Hematopoietic multipotent progenitor cell treated with erythropoietin and hydrocortisone succinate and interleukin-3 and kit ligand, for 8 days (in vitro differentiated cells): ENCODE measurements around the gene PDIA5.

Experiments
- DNase-seq: peaks from one replicate; pipeline ENCODE4 v3.0.0-alpha.2; 2015

PDIA5 gene

GRCh38 chr3:123072564-123072963, 5.7 kb downstream of the PDIA5 start:
- DNase-seq: no peak

DNA sequence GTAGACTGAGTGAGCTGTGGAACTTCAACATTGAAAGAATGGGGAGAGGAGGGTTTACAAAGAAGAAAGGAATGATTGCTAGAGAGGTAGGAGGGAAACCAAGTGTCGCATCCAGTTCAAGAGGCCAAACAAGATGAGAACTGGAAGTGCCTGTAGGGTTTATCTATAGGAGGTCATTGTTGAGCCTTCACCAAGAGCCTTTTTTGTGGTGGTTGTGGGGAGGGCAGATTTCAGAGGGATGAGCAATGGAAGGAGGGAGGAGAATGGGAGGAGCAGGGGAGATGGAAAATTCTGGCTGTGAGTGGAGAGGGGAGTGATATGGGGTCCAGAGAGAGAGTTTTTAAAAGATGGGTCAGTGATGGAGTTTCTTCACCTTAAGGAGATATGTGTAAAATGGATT, 8.5 kb downstream of the PDIA5 start:
- no peak for DNase-seq

GRCh38 chr3:123076112-123076495, 9.3 kb downstream of the PDIA5 start:
- no peak for DNase-seq

DNA sequence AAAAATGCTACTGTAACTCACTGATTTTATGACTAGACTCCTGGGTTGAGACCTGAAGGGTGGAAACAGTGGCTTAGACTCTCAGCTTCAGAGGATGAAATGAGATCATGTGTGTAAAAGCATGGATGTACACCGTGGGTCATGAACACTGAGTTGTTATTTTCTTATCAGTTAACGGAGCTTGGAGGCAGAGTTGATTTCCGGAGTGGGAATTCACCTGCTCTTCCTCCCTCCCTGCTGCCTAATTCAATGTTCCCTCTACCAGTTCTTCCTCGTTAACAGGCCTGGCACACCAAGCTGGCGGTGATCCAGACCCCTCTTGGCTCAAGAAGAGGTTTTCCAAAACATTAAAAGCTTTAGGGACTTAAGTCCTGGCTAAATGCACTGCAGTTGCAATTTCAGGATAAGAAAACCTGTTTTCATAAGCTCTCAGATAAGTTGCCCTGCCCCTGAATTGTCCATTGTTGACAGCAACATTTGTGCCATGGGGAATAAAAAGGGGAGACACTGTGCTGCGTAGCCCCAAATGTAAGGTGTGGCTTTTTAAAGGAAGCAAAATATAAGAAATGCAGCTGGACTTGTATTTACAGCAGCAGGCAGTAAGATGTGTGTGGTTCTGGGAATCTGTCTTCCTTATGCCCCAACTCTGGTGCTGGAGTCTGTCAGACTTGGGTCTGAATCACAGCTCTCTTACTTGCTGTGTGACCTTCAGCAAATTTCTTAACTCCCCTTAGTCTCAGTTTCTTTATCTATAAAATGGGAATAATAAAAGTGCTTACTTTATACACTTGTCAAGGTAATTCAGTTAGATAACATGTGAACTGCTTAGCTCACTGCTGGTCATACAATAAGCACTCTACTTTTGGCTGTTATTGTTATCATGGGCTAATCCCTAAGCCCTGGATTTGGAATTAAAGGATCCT, 9.9 kb downstream of the PDIA5 start:
- DNase-seq: peak; percentile 48

DNA sequence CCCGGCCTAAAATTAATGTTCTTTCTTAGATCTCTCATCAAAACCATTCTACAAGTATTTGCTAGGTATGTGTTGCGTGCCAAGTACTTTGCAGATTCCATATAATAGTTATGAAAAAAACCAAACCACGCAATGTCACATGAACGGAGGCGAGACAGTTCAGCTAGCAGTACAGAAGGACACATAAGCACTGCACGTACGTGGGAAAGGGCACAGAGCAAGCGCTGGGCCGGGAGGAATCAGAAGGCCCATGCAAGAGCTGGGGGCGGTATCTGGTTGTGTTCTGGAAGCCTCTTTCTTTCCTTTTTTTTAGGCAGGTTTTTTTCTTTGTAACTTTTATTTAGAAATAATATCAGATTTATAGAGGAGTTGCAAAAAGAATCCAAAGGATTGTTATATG, 11.3 kb downstream of the PDIA5 start:
- no peak for DNase-seq

DNA sequence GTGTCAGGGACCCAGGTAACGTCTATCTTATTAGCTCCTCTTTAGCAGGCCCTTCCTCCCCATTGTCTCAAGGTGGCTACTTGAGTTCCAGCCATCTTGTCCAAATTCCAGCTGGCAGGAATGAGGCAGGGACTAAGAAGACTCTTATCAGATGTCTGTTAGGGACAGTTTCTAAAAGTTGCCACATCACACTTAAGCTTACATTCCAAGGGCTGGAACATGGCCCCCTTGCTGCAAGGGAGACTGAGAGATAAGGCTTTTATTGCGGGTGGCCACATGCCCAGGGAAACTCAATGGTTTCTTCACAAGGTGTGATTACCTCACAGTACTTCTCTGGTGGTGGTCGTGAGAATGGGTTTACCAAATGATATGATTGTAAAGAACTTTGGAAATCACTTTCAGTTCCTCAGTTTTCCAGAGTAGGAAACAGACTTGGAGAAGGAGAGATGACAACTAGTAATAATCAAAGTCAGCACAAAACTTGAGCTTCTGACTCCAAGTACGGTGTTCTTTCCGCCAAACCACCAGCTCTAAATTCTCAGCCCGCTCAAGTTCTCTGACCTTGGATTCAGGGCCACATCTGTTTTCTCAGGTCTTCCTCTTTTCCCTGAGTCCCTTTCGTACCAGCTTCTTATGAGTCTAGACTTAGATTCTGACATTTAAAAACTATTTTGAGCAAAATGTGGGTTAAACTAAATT, 14.2 kb downstream of the PDIA5 start:
- peak; percentile 78 for DNase-seq

DNA sequence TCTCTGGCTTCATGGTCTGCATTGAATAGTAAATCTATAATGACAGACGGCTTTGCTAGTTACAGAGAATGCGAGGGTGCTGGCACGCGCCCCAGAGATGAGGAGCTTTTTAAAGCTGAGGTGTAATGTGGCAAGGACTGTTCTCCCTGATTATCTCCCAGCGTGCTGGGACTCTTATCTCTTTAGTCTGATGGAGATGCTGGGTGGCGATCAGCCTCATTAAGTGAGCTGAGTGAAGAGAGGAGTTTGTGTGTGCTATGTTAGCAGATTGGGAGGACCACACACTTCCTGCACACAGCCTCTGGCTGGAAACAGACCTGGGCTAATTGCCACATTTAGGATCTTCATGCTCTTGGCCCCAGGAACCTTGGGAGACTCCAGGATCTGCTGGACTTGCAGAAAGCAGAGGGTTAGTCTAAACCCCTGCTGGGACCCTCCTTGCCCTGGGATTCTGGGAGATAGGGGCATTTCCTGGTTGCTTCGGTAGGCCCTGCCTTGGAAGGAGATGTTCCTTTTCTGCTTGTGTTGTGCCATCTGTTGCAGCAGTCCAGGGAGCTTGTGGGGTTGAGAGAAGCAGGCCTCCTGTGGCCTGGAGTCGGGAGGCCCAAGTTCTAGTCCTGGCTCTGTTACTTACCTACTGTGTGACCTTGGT, 15.0 kb downstream of the PDIA5 start:
- DNase-seq: peak; percentile 62

DNA sequence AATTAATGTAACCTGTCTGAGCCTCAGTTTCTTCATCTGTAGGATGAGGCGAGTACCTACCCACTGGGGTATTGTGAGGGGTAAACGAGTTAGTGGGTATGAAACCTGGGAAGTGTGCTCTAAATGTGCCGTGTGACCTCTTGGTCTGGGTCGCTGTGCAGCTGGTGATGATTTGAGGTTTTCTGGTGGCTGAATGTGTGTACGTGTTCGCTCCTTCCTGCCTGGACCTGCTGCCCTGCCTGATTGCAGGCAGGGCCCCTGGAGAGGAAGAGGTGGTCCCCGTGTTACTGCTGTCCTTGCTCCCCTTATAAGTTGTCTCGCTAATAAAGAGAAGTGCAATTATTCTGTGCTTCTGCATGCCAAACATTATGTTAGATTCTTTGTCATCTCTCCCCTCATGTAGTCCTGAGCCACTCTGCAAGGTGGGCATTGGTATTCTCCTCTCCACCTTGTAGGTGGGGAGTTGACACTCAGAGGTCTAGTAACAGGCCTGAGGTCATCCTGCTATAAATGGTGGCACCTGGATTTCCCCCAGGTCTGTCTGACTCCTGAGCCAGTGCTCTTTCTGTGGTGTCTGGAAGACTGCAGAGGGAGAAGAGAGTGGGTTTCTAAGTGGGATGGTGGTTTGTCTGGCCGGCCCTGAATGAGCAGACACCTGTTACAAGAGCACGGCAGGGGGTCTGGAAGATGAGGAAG, 15.7 kb downstream of the PDIA5 start:
- DNase-seq: no peak

GRCh38 chr3:123083383-123084124, 16.7 kb downstream of the PDIA5 start:
- no peak for DNase-seq

DNA sequence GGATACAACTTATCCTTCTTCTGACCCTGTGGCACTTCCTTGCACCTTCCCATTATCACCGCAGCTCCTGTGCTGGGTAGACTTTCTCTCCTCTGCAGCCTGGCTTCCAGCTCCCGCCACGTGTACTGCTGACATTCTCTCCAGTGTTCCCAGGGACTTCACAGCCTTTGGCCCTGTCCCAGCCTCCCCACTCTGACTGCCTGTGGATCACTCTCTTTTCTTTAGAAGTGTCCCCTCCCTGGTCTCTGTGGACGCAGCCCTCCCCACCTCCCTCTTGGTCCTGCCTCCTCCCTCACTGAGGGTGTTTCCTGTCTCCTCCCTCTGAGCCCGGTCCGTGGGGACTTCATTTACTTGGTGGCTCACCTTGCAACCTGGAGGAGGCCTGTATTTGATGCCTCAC, 17.4 kb downstream of the PDIA5 start:
- no peak for DNase-seq

GRCh38 chr3:123084738-123085237, 18.0 kb downstream of the PDIA5 start:
- no peak for DNase-seq

- DNase-seq: no peak
These were observed 18.6 kb downstream of the PDIA5 start for GRCh38 chr3:123085293-123085931.

DNA sequence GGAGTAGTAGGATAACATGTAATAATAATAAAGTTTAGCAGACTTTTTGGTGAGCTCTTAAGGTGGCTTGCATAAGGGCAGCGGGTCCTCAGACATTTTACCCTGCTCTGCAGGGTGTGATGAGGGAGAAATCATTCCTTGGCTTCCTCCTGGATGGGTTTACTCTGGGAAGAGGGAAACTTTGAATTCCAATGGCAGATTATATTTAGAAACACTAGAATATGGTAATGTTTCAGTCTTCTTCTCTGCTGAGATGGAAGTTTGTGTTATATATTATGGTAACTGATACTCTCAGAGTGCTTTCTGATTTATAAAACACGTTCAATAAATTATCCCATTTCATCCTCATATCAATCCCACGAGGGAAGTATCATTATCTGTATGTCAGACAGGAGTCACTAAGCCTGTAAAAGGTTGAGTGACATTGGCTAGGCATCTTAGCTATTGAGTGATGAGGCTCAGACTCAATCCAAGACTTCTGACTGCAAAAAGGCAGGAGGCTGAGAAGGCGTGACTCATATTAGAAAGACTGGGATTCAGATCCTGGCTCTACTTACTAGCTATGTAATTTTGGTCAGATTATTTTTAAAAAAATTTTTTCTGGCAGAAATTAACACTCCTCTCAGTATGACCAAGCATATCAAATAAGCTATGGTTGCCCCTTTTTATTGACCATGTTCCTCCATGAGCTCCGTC, 19.3 kb downstream of the PDIA5 start:
- no peak for DNase-seq

DNA sequence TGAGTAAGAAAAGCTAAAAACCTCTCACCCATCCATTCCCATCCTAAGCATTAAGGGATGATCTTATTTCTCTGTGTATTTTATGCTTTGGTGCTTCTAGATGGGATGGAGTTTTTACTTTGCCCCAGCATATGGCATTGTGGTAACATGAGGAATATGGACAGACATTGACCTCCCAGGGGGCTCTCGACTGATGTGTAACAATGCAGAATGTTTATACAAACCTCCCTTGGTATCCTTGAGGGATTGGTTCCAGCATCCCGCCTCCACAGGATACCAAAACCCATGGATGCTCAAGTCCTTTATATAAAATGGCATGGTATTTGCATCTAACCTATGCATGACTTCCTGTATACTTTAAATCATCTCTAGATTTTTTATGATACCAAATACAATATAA, 21.6 kb downstream of the PDIA5 start:
- no peak for DNase-seq

GRCh38 chr3:123089611-123090331, 22.9 kb downstream of the PDIA5 start:
- no peak for DNase-seq

GRCh38 chr3:123090728-123091531, 24.1 kb downstream of the PDIA5 start:
- no peak for DNase-seq

- DNase-seq: no peak
These were observed 25.4 kb downstream of the PDIA5 start for GRCh38 chr3:123092243-123092642.

DNA sequence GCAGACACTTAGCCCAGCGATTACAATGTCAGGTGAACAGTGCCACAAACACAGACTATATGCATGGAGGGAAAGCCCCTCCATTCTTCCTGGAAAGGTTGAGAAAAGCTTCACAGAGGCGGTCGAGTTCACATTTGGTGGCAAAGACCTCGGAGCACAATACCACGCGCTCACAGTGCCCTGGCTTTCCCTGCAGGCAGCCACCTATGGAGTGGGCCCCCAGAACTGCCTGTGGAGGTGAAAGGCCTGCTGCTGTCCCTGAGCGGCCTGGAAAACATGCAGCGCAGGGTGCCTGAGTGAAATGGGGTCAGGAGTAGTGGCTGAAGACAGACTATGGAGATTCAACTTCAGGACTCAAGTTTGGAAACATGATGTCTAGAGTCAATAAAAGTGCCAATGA, 26.9 kb downstream of the PDIA5 start:
- DNase-seq: no peak

DNA sequence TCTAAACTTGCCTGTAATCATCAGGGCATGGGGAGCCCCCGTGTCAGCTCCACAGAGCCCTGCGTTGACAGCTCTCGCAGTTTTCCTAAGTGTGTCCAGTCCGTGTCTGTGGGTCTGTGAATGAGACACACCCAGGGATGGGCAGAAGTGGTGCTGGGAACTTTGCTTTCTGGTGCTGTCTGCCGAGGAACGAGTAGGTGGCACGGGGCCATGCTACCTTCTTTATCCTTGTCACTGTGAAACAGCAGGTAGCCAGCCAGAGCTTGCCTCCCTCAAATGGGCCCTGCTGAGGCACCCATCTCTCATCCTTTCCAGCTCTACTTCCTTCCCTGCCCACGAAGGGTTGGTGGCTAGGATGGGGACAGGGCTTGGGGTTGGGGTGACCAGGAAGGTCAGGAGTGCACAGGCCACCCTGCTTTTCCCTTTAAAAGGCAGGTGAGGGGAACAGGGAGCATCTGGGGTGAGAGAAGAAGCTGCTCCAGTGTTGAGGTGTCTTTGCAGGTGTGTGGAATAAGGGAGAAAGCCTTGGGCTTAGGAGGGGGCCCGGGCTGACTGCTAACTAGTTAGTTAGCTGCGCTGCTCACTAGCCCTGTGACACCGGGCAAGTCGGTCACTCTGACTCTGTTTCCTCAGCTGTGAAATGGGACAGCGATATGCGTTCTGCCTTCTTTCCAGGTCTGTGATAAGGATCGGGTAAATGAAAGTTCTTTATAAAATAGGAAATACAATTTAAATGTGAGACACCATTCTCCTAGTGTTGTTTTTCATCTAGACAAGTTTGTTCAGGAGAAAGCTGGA, 27.9 kb downstream of the PDIA5 start:
- no peak for DNase-seq
